Thyroid gland (tissue), 4 donors: ENCODE results near the gene TNS4.

Experiments
- CTCF ChIP-seq, 6 experiments: fragments of 200-600 bp in 3 of 6; fragments of 450-650 bp in 3 of 6; sonication (generic) in 3 of 6; IDR thresholded peaks; one replicate each; pipeline ENCODE4 v1.5.1; 2016 to 2019; ENCODE audit warnings: antibody characterized with exemption in 6 of 6, mild to moderate bottlenecking in 2 of 6, inconsistent platforms in 1 of 6, moderate library complexity in 1 of 6
- POLR2A ChIP-seq, 2 donors: fragments of 450-650 bp; IDR thresholded peaks; one replicate each; pipeline ENCODE4 v1.6.1; 2017; ENCODE audit warnings: antibody characterized with exemption in 2 of 2, mild to moderate bottlenecking in 2 of 2, moderate library complexity in 1 of 2

DNA sequence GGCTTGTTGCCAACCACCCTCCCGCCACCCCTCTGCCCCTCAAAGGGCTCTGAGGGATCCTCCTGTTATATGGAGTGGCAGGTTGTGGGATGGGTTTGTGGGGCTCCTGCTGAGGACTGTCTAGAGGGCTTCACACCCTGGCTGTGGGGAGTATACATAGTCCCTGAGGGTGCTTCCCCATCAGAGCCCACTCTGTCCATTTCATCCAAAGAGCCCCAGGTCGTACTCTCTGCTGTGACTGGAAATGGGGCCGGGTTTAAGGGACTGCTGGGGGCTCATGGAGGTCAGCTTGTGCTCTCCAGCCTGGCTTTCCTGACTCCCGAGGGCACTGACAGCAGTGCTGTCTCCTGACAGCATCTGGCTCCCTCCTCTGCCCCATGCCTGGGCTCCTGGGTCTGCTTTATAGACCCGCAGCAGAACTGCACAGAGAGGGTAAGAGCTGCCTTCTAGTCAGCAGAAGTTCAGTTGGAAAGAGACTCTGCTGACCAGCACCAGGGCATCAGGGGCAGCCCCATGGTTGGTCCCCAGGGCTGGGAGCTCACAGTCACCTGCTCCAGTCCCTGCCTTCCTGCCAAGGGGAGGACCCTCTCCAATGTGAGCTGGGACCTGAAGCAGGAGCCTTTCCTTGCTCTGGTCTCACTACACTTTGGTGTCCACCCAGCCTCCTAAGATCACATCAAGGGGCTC, 17.8 kb upstream of the TNS4 start:
- no peak for TF ChIP-seq CTCF (IDR thresholded peaks at IDR 0.05)
- no peak for TF ChIP-seq POLR2A (IDR thresholded peaks at IDR 0.05)
